Breast epithelium (tissue), 3 donors: ENCODE measurements around the gene RAB7B.

Experiments used
- CTCF ChIP-seq, 3 donors: fragments of 450-650 bp; IDR thresholded peaks; one replicate each; pipeline ENCODE4 v1.5.1; 2016 to 2017; ENCODE audit warnings: antibody characterized with exemption in 3 of 3, mild to moderate bottlenecking in 3 of 3, moderate library complexity in 3 of 3
- POLR2AphosphoS5 ChIP-seq, 3 donors: sonication (generic); formaldehyde crosslinking; IDR thresholded peaks; one replicate each; pipeline ENCODE4 v1.6.1; 2017; ENCODE audit warnings: antibody characterized with exemption in 3 of 3

- no peak for TF ChIP-seq CTCF (IDR thresholded peaks at IDR 0.05)
- no peak for TF ChIP-seq POLR2AphosphoS5 (IDR thresholded peaks at IDR 0.05)
These were observed 18.6 kb upstream of the RAB7B start for GRCh38 chr1:206021626-206022365.
